HG03095 (cell line): ENCODE results near the gene AGBL1.
"Not testable (repeated sequence)": the region's sequence is repeated elsewhere in the genome, so short reads cannot be mapped to it uniquely, and the experiment has no call there.

ENCODE experiments used
- ATAC-seq: cut with Tn5 transposase; IDR thresholded peaks from one replicate; pipeline ENCODE4 v1.9.1; 2021; ENCODE audit warnings: moderate library complexity; ENCODE audit not compliant: unreplicated experiment

Gene AGBL1

DNA sequence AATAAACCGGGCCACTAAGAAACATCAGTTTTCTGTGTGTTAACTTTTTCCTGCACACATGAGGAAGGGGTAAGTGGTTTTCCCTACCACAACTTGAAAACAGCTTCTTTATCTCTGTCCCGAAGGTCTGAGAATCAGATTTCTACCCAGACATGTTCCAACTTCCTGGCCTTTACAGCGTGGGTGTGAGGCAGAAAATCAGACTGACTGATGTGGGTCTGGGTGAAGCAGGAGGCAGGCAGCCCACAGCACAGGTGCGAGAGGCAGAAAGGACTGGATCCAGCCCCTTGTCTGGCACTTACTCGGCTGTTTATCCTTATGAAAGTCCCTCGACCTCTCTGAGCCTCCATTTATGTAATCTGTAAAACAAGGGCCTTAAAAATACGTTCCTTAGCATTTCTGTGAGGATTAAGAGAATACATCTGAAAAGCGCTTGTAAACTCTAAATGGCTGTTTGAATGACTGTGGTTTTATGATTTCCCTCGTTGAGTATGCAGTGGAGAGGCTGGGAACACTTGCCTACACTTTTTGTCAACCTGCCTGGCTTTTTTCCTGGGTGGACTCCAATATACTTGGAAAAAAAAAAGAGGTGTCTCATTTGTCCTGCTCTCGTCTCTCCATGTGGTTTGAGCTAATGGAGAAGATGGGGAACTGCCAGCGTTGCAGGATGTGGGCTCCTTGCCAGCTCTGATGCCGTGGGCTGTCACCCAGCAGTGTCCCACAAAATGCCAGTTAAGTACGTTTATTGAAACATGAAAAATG is 3.1 kb downstream of the AGBL1 start:
- no peak for ATAC-seq

DNA sequence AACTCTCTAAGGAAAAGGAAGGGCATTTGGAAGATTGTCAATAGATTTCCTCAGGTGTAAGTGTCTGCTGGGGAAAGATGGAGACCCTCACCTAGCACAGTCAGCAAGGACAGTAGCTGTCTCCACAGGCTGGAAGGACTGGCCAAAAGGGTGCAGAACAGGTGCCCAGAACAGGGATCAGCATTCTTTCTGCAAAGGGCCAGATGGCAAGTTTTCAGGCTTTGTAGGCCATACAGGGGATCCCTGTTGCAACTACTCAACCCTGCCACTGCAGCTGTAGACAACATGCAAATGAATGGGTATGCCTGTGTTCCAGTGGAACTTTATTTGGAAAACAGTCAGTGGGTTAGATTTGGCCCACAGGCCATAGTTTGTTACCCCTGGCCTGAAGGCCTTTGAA is 8.1 kb downstream of the AGBL1 start:
- no peak for ATAC-seq

DNA sequence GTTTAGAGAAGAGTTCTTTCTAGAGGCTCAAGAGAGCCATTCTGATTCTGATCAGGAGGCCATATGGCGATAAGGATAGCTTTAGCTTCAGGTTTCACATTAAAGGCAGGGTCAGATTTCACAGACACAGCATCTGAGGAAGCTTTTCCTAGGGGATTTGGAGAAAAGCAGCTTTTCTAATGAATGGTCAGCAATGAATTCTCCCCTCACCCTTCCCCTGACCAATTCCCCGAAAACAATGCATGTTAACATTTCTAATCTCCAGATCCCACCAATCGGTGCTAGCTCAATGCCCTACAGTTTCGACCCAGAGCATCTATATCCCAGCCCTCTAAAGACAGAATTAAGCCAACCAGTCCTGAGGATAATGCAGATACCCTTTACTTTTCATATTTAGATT is 9.8 kb downstream of the AGBL1 start:
- no peak for ATAC-seq

DNA sequence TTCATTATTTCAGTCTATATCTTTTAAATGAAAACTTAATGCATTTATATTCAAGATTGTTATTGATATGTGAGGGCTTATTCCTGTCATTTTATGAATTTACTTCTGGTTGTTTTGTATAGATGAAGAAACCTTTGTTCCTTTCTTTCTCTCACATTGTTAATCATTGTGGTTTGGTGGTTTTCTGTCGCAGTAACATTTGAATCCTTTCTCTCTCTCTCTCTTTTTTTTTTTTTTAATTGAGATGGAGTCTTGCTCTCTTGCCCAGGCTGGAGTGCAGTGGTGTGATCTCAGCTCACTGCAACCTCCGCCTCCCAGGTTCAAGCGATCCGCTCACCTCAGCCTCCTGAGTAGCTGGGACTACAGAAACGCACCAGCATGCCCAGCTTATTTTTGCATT is 22.1 kb downstream of the AGBL1 start:
- ATAC-seq, result no peak

DNA sequence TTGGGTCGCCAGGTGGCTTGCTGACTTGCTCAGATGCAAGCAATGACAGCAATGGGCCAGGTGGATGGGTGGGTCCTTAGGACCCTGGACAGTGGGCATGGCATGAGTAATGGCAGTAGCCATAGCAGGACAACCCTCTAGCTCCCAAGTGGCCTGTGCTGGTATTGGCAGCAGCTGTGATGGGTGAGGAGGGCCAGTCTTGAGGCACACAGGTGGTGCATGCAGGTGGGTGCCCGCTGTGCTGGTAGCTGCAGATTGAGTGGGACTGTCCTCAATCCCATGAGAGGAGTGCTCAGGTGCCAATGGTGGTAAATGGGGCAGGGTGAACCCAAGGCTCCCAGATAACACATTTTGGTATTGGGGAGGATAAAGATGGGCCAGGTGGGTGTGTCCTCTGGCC is 24.2 kb downstream of the AGBL1 start:
- ATAC-seq, result no peak

DNA sequence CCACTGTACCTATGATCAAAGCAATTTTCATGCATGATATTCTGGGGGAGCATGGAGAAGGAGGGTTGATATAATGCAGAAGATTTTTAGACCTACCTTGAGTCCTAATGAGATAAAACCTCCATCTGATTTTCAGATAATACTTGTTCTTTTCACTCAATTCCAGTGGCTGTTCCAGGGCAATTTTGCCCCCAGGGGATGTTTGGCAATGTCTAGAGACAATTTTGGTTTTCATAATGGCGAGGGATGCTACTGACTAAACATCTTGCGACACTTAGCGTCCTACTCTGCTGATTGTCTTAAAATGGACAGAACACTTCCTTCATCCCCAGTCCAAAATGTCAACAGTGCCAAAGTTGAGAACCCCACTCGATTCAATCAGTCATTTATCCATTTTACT is 26.6 kb downstream of the AGBL1 start:
- ATAC-seq, result no peak

DNA sequence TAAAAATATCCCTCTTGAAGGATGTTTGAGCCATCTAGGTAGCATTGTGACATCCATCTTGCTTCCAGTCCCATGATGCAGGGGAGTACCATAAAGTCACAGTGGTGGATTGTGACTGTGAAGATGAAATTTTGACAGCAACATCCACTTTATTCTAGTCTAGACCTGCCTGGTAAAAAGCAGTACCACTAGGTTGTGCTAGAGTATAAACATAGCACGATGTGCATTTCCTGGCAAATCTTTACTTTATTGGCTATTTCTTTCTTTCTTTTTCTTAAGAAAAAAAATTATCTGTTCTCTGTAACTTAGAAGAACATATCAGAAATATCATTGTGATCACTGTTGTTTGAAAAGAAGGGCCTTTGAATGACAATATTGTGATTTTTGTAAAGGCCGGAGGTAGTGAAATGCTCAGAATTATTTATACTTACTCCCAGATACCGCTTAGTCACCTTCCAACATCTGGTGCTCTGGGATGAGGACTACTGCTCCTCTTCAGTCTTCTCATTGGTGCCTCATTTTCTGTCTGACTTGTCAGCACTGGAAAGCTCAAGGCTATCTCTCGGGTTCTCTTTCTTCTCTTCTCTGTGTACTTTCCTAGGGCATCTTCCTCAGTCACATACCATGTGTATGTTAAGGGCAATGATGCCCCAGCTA is 35.6 kb downstream of the AGBL1 start:
- no peak for ATAC-seq

DNA sequence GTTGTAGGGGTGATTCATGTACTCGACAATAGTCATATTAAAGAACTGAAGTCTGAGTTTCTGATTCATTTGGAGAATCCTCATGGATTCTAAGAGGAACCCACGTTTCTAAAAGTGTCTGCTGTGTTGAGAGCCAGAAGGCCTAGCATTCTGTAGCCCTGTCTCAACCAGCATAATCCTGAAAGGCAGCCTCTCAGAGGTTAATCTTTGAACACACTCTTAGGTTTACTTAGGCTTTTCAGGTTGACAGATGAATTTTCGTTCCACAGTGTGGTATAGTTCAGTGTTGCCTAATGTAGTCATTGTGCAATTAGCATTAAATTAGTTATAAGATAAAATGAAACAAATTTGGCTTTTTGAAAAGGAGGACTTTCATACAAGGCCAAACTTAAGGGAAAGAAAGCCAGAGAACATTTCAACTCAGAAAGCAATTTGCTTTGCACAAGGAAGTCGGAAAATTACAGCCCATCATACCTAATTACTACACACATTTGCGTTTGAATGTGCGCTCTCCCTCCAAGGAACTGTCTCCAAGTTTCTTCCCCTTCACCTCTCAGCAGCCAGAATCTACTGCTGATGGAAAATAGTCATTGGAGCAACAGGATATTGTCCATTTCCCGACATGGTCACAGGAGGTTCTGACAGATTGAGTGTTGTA is 42.0 kb downstream of the AGBL1 start:
- no peak for ATAC-seq

DNA sequence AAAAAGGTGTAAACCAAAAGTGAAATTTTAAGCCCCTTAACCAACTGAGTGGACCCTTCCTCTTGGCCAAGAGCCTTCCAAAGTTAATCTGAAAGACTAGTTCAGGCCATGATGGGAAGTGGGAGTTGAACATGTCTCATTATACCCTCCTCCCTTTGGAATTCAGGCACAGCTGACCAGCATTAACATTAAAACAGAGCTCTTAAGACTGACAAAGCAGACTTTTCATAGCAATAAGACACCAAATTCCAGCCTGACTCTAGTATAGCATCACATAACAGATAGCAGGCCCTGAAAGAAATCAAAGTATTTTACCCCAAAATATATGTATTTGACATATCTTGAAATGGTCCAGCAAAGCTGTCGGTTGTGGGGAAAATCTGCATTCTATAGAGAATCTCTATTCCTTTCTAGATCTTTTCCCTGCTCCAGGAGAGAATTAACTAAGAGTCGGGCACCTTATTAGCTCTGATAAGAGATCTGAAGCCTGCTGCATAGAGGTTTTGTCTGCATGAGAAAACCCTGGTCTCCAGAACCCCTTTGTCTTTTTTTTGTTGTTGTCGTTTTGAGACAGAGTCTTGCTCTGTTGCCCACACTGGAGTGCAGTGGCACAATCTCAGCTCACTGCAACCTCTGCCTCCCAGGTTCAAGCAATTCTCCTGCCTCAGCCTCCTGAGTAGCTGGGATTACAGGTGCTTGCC is 43.2 kb downstream of the AGBL1 start:
- ATAC-seq, result not testable (repeated sequence)

DNA sequence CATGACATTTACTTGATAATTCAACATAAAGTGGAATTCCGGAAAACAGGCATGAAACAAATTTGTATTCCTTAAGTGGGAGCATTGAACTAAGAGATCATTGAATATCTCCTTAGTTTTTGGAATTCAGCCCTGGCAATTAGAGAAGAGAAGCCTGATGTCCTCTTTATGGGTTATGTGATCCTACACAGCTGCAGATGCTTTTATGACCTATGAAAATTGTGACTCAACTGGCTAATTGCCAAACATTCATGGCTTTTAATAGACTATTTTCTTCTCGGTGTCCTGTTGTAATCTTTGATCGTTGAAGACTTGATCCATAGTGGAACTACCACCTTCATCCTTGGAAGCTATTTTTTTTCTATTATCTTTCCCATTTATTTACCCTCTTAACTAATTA is 46.1 kb downstream of the AGBL1 start:
- ATAC-seq, result no peak

DNA sequence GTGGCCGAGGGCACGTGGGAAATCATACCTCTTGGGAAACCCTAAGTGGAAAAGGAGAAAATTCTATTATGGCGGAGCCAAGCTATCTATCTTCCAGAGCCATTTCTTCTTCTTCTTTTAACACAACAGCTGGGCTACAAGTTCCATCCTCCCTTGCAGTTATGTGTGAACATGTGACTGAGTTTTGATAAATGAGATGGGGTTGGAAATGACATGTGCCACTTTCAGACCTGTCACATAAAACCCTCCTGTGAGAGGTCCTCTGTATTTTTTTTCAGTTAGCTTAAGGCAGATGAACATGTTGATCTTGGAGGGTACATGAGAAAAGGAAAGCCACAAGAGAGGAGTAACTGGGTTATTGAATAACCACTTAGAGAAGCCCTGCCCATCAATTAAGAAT is 47.9 kb downstream of the AGBL1 start:
- ATAC-seq, result no peak

DNA sequence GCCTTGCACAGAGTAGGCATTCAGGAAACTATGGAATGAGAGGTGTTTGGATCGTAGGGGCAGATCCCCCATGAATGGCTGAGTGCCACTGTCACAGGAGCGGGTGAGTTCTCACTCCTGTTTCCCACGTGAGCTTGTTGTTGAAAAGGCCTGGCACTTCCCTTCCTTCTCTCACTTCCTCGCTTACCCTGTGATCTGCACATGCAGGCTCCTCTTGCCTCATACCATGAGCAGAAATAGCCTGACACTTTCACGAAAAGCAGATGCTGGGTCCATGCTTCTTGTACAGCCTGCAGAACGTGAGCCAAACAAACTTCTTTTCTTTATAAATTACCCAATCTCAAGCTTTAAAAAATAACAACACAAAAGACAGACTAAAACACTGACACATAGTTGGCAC is 55.4 kb downstream of the AGBL1 start:
- ATAC-seq, result no peak

DNA sequence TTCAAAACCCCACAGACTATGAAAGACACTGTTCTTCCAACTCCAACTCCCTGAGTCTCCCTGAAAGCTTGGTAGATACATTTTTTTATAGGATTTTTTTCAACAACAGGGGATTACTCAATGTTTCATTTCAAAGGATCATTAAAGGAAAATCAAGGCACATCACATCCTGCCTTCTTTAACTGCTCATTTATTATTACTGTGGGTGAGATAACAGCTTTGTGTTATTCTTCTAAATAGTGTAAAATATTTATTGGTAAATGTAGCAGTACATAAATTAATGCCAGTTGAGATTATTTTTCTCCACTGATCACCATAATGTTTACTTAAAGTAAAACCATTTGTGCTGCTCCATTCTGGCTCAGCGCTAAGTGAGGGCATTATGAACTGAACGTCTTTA is 57.2 kb downstream of the AGBL1 start:
- ATAC-seq, result no peak

DNA sequence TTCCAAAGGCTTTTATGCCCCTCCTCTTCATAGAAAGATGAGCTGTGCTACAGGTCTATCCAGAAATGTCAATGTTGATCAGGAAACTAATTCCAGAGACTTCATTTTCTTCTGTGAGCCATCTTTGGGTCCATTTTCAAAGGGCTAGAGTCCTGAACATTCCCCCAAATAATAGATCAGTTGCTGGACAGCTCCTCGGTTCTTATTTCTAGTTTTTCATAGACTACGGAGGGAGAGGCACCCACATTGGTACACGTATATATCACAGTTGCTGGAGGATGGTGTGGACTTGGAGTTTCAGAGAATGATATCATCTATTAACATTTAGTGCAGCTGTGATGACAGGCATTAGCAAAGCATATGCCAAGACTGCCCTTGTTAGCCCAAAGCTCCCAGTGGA is 59.1 kb downstream of the AGBL1 start:
- no peak for ATAC-seq

DNA sequence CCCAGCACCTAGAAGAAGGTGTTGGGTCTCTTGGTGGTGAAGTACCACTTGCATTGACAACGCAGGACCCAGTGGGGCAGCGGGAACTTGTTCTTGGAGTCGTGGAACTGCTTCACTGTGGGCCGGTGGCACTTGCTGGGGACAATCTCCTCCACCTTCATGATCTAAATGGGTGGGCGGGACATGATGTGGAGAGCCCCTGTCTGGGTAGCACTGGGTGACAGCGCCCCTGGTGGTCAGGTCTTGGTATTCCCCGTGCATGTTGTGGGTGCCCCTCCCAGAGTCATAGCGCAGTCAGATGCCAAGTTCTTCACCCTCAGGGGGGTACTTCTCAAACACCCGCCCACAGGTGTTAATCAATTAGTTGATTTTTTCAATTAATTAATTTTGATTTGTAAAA is 60.2 kb downstream of the AGBL1 start:
- no peak for ATAC-seq

DNA sequence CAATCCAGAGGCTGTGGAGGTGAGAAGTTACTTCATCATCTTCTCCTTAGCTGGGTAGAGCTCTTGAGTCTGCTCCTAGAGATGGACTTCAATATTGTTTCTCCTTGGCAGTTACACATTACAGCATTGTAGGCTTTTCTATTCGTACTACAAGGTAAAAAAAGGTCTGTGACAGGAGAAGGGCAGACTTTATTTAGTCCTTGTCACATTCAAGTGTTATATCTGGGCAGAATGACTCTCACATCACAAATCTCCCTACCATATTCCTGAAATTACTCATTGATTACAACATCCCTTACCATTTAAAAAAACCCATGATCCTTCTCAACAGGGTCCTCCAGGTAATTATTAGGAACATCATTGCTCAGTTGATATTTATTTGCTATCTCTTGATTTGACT is 75.0 kb downstream of the AGBL1 start:
- no peak for ATAC-seq

DNA sequence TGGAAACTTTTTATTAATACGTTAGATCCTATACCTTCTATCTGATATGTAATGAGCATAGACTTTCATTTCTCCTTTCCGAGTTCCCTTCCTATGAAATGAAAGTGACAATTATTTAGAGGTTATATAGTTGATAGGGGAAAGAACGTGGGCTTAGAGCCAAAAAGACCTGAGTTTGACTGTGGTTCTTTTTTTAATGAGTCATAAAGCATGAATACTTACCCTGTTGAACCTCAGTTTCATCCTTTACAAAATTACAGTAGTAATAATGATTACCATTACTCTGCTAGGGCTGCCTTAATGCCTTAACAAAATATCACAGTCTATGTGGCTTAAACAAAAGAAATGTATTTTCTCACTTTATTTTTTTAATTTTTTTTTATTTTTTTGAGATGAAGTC is 75.9 kb downstream of the AGBL1 start:
- no peak for ATAC-seq

DNA sequence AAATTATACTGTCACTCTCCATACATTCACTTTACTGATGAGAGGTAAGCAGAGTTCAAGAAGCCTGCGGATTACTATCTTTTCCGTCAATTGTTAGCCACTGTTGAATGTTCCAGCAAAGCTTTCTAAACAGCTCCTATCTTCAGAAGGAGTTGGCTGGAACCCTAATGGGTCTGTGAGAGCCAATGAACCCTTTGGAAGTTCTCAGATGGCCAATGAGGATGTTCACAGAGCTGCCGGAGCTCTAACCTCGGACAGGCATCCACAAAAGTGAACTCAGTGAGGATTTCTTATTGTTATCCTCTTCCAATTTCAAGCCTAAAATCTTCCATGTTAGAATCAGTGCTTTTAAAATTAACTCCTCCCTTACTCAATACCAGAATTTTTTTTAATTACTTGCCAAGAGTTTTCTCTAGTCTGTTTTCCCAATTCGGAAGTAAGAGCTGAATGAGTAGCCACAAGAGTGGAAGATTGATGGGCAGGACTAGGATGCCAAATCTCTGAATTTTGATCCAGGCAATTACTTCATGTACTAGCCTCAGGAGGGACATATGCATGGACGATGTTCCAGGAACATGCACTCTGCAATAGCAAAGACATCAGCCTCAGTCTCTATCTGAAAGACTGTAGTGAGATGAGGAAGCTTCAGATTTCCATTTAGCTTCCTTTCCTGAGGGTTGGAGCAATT is 78.1 kb downstream of the AGBL1 start:
- no peak for ATAC-seq

DNA sequence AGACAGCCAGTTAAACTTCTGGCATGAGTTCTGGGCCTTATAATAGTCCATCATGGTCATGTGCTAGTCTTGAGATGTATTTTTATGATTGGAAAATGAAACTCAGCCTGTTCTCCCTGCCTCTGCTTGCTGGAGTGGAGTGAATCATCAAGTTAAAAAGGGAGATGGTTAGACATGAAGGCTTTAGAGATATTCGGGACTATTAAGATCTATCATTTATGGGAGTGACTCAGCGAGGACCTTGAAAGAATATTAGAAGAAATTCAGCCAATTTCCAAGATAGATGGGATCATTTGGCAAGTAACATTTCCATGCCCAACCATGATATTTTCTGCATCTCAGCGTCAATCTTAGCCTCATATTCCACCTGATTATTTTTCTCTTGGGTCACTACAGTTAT is 79.8 kb downstream of the AGBL1 start:
- no peak for ATAC-seq

DNA sequence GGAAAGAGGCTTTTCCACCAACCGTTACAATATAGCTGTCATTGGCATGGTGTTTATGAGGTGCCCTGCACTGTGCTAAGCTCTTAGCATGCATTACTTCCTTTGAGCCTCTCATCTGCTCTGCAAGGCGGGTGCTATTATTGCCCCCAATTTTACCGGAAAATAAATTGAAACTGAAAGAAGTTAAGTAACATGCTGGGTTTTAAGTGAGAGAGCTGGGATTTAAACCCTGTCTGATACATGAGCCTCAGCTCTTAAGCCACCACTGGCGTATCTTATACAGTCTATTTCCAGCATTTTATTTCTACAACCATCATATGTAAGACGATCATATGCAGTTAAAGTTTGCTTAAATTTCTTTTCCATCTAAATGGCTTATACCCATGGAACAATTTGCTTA is 81.6 kb downstream of the AGBL1 start:
- ATAC-seq, result no peak

DNA sequence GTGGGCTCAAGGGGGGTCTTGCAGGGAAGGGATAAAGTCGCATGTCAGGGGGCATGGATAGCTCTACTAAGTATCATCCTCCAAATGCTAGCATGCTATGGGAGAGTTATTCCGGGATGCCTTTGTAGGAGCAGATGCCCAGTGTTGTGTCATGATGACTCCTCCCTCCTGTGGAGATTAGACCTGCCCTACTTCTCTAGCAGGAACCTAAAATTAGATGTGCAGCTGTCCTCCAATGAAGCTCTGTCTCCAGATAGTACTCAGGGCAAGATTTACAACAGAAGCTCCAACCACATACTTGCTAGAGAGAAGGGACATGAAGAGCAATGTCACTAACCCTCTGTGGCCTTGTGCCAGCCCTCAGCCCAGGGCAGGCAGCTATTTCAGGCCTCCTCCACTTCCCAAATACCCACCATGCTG is 82.5 kb downstream of the AGBL1 start:
- ATAC-seq, result no peak
